ENCODE results near the gene SLC9A1.
A peak's percentile ranks its signal among the peaks of the same experiment; 100 is the strongest.

SLC9A1 gene

DNA sequence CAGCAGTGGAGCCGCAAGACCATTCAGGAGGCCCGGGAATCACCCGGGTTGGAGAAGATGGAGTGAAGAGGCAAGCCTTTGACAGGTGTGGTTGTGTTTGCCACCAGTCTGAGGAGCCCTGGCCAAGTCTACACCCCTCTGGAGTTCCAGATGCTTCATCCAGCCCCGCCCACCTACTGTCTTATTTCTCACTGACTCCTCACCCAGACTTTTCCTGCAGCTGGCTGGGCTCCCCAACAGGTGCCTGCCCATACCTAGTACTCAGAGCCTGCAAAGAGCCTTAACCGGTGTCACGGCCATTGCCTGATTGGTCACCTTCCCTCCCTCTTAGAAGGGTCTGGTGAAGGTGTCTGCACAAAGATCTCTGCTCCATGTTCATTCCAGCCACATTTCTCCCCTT is 16.0 kb downstream of the SLC9A1 start:
- TF ChIP-seq ZNF664 (tag by site-specific recombination; IDR thresholded peaks at IDR 0.05) (no peak), SCRT2 (tag by site-specific recombination; IDR thresholded peaks at IDR 0.05) (peak; percentile 77)
- TF ChIP-seq, protein P1, sequence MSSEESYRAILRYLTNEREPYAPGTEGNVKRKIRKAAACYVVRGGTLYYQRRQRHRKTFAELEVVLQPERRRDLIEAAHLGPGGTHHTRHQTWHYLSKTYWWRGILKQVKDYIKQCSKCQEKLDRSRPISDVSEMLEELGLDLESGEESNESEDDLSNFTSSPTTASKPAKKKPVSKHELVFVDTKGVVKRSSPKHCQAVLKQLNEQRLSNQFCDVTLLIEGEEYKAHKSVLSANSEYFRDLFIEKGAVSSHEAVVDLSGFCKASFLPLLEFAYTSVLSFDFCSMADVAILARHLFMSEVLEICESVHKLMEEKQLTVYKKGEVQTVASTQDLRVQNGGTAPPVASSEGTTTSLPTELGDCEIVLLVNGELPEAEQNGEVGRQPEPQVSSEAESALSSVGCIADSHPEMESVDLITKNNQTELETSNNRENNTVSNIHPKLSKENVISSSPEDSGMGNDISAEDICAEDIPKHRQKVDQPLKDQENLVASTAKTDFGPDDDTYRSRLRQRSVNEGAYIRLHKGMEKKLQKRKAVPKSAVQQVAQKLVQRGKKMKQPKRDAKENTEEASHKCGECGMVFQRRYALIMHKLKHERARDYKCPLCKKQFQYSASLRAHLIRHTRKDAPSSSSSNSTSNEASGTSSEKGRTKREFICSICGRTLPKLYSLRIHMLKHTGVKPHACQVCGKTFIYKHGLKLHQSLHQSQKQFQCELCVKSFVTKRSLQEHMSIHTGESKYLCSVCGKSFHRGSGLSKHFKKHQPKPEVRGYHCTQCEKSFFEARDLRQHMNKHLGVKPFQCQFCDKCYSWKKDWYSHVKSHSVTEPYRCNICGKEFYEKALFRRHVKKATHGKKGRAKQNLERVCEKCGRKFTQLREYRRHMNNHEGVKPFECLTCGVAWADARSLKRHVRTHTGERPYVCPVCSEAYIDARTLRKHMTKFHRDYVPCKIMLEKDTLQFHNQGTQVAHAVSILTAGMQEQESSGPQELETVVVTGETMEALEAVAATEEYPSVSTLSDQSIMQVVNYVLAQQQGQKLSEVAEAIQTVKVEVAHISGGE (tag by site-specific recombination; conservative IDR thresholded peaks at IDR 0.05; ENCODE audit: low read depth): no peak
- Histone ChIP-seq H3K36me3 (ENCODE audit: control insufficient read depth in 2 of 2, insufficient read depth in 1 of 2, low read length in 2 of 2) (peaks cover 0 to 15% of the 10 kb centered on the region in 2 experiments; a peak in 1 of 3 replicates), H3K9me3 (ENCODE audit: control insufficient read depth, insufficient read depth, low read depth, low read length) (no peaks in the 10 kb centered on the region), H3K27ac (ENCODE audit: extremely low read depth, low read depth, low read length) (no peak overlapping the region), H3K4me1 (ENCODE audit: control insufficient read depth, insufficient read depth, low read length) (peaks cover 13% of the 10 kb centered on the region), H3K4me3 (ENCODE audit: low read depth, low read length) (no peak overlapping the region)
- ChIA-PET CTCF (interaction anchor here (1.3 kb wide), 1 partner anchor 16 kb away, joined by 3 read pairs; the partner anchor contains the start of gene SLC9A1), POLR2A (interaction anchor here (0.7 to 1.4 kb wide), 2 partner anchors 16 to 163 kb away, joined by 3 read pairs; partner anchors contain the start of gene SLC9A1)

DNA sequence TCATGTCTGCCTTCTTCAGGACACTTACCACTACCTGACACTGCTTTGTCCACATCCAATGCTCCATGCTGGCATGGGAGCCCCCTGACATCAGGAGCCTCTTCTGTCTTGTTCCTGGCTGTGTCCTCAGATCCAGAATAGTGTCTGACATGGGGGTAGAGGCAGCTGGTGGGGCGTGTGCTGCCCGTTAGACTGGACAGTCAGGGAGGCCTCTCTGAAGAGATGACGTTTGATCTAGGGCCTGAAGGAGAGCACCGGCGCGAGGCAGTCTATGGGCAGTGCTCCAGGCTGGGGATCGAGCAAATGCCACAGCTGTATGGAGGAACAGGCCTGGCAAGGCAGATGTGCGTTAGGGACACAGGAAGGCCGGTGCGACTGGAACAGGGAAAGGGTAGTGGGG is 16.6 kb downstream of the SLC9A1 start:
- CTCF ChIA-PET: interaction anchor here (1.3 kb wide), 1 partner anchor 16 kb away, joined by 3 read pairs; the partner anchor contains the start of gene SLC9A1
- Histone ChIP-seq H3K36me3 (ENCODE audit: control insufficient read depth in 2 of 2, insufficient read depth in 1 of 2, low read length in 2 of 2) (peaks cover 0 to 15% of the 10 kb centered on the region in 2 experiments; a peak in 1 of 3 replicates), H3K27ac (ENCODE audit: extremely low read depth, low read depth, low read length) (no peak overlapping the region)
- TF ChIP-seq, protein P2, sequence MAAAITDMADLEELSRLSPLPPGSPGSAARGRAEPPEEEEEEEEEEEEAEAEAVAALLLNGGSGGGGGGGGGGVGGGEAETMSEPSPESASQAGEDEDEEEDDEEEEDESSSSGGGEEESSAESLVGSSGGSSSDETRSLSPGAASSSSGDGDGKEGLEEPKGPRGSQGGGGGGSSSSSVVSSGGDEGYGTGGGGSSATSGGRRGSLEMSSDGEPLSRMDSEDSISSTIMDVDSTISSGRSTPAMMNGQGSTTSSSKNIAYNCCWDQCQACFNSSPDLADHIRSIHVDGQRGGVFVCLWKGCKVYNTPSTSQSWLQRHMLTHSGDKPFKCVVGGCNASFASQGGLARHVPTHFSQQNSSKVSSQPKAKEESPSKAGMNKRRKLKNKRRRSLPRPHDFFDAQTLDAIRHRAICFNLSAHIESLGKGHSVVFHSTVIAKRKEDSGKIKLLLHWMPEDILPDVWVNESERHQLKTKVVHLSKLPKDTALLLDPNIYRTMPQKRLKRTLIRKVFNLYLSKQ (tag by site-specific recombination; IDR thresholded peaks at IDR 0.05; ENCODE audit: borderline replicate concordance): no peak
- TF ChIP-seq KLF16 (tag by site-specific recombination; IDR thresholded peaks at IDR 0.05) (no peak), ZNF350 (tag by site-specific recombination; IDR thresholded peaks at IDR 0.05) (no peak), SALL2 (tag by site-specific recombination; IDR thresholded peaks at IDR 0.05; ENCODE audit: borderline replicate concordance) (no peak), ZNF311 (tag by site-specific recombination; IDR thresholded peaks at IDR 0.05; ENCODE audit: borderline replicate concordance) (no peak), ZNF555 (tag by site-specific recombination; conservative IDR thresholded peaks at IDR 0.05) (no peak), ZNF549 (tag by site-specific recombination; IDR thresholded peaks at IDR 0.05) (no peak), ZNF514 (tag by site-specific recombination; IDR thresholded peaks at IDR 0.05) (no peak), ZNF792 (tag by site-specific recombination; IDR thresholded peaks at IDR 0.05) (no peak), ZNF133 (tag by site-specific recombination; IDR thresholded peaks at IDR 0.05) (no peak), ZNF292 (tag by site-specific recombination; IDR thresholded peaks at IDR 0.05; ENCODE audit: borderline replicate concordance, low read depth) (no peak), ZNF785 (tag by site-specific recombination; IDR thresholded peaks at IDR 0.05) (no peak), ZNF510 (tag by site-specific recombination; IDR thresholded peaks at IDR 0.05; ENCODE audit: insufficient replicate concordance) (no peak), ZSCAN16 (tag by site-specific recombination; IDR thresholded peaks at IDR 0.05) (no peak)
- TF ChIP-seq, protein P3, sequence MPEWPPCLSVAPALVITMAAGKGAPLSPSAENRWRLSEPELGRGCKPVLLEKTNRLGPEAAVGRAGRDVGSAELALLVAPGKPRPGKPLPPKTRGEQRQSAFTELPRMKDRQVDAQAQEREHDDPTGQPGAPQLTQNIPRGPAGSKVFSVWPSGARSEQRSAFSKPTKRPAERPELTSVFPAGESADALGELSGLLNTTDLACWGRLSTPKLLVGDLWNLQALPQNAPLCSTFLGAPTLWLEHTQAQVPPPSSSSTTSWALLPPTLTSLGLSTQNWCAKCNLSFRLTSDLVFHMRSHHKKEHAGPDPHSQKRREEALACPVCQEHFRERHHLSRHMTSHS (tag by site-specific recombination; IDR thresholded peaks at IDR 0.05): no peak
- TF ChIP-seq, protein P4, sequence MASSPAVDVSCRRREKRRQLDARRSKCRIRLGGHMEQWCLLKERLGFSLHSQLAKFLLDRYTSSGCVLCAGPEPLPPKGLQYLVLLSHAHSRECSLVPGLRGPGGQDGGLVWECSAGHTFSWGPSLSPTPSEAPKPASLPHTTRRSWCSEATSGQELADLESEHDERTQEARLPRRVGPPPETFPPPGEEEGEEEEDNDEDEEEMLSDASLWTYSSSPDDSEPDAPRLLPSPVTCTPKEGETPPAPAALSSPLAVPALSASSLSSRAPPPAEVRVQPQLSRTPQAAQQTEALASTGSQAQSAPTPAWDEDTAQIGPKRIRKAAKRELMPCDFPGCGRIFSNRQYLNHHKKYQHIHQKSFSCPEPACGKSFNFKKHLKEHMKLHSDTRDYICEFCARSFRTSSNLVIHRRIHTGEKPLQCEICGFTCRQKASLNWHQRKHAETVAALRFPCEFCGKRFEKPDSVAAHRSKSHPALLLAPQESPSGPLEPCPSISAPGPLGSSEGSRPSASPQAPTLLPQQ (tag by site-specific recombination; IDR thresholded peaks at IDR 0.05): no peak
- TF ChIP-seq, protein P5, sequence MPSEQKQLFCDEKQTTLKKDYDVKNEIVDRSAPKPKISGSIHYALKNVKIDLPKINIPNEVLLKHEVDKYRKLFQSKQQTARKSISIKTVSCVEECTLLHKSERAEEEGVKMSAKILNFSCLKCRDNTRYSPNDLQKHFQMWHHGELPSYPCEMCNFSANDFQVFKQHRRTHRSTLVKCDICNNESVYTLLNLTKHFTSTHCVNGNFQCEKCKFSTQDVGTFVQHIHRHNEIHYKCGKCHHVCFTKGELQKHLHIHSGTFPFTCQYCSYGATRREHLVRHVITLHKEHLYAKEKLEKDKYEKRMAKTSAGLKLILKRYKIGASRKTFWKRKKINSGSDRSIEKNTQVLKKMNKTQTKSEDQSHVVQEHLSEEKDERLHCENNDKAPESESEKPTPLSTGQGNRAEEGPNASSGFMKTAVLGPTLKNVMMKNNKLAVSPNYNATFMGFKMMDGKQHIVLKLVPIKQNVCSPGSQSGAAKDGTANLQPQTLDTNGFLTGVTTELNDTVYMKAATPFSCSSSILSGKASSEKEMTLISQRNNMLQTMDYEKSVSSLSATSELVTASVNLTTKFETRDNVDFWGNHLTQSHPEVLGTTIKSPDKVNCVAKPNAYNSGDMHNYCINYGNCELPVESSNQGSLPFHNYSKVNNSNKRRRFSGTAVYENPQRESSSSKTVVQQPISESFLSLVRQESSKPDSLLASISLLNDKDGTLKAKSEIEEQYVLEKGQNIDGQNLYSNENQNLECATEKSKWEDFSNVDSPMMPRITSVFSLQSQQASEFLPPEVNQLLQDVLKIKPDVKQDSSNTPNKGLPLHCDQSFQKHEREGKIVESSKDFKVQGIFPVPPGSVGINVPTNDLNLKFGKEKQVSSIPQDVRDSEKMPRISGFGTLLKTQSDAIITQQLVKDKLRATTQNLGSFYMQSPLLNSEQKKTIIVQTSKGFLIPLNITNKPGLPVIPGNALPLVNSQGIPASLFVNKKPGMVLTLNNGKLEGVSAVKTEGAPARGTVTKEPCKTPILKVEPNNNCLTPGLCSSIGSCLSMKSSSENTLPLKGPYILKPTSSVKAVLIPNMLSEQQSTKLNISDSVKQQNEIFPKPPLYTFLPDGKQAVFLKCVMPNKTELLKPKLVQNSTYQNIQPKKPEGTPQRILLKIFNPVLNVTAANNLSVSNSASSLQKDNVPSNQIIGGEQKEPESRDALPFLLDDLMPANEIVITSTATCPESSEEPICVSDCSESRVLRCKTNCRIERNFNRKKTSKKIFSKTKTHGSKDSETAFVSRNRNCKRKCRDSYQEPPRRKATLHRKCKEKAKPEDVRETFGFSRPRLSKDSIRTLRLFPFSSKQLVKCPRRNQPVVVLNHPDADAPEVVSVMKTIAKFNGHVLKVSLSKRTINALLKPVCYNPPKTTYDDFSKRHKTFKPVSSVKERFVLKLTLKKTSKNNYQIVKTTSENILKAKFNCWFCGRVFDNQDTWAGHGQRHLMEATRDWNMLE (tag by site-specific recombination; conservative IDR thresholded peaks at IDR 0.05; ENCODE audit: low read depth): no peak

More for the DNA sequence above, 16.6 kb downstream of the SLC9A1 start:
- POLR2A ChIA-PET: interaction anchor here (0.7 to 1.4 kb wide), 2 partner anchors 14 to 16 kb away, joined by 3 read pairs; partner anchors contain the start of gene SLC9A1
- H3K4me3 ChIP-seq (ENCODE audit: low read depth, low read length): no peak overlapping the region
- no peaks in the 10 kb centered on the region for H3K9me3 ChIP-seq (ENCODE audit: control insufficient read depth, insufficient read depth, low read depth, low read length)
- peaks cover 11% of the 10 kb centered on the region for H3K4me1 ChIP-seq (ENCODE audit: control insufficient read depth, insufficient read depth, low read length)

Data from HEK293 (cell line).